H1 (cell line): Measurements from ENCODE around the gene MRAP2. TPM values are rescaled to one million over a fixed set of nuclear protein-coding genes. Genes with fewer than 3 reads are reported as not detected.

Experiments
- BCL11A ChIP-seq, 2 experiments: IDR thresholded peaks; one replicate each; pipeline ENCODE4 v1.6.1; 2011; ENCODE audit warnings: low read depth in 2 of 2, low read length in 2 of 2, mild to moderate bottlenecking in 2 of 2
- BRCA1 ChIP-seq: IDR thresholded peaks from 2 replicates; pipeline ENCODE4 v1.6.1; 2012; ENCODE audit warnings: low read depth, low read length, improper control_type of control experiment
- KDM5A ChIP-seq: fragments of 200-600 bp; IDR thresholded peaks from 2 replicates; pipeline ENCODE4 v1.7.1; 2012; ENCODE audit warnings: mild to moderate bottlenecking, low read length, inconsistent platforms, mixed read lengths
- TAF7 ChIP-seq: optimal IDR thresholded peaks from 2 replicates; pipeline ENCODE3; 2011; ENCODE audit warnings: low read depth, mild to moderate bottlenecking, inconsistent platforms, low read length, moderate library complexity, borderline replicate concordance
- TEAD4 ChIP-seq: IDR thresholded peaks from 2 replicates; pipeline ENCODE4 v1.6.1; 2012; ENCODE audit warnings: low read depth, low read length, inconsistent platforms, mixed read lengths
- polyA plus RNA-seq, 7 experiments: library from polyadenylated mRNA; depleted of rRNA in 3 of 7; stranded (reverse) in 5 of 7; unstranded in 2 of 7; fragments of >200 nt in 5 of 7; fragments of 200-250 nt in 2 of 7; gene quantifications; 1 replicate in 5 of 7; 2 replicates in 1 of 7; 4 replicates in 1 of 7; pipeline versions ENCODE4 v1.2.1 to v1.2.3, GENCODE V29; 2011 to 2013; ENCODE audit warnings: missing spikeins in 2 of 7, mixed read lengths in 2 of 7
- total RNA-seq: library from RNA; stranded (reverse); fragmentation: NEBNext Ultra II Directional; extraction: Animal tissue kit (Norgen Biotek cat#: 25700); gene quantifications from 2 replicates; pipeline ENCODE4 v1.2.1, GENCODE V29; 2021

MRAP2 gene
- total and polyA plus RNA-seq, 2 of the 8 experiments (the other 6 are each of a cell fraction or from before 2014, with no cell fraction given), result 5.0 to 11.0 TPM

GRCh38 chr6:84052204-84052882 is 18.8 kb downstream of the MRAP2 start (continued):
- TF ChIP-seq TAF7 (no peak), TEAD4 (no peak), BRCA1 (no peak), KDM5A (no peak), BCL11A (IDR thresholded peaks at IDR 0.05; ENCODE audit: low read depth in 2 of 2, low read length in 2 of 2) (no peak)
- TF ChIP-seq, all 59 proteins: peak for 11
